ENCODE results near the gene SDCCAG8. TPM values are rescaled to one million over a fixed set of nuclear protein-coding genes. Genes with fewer than 3 reads are reported as not detected.

Gene SDCCAG8
- total and polyA plus RNA-seq, 2 experiments from 2014 or later: 23.3 to 38.5 TPM

DNA sequence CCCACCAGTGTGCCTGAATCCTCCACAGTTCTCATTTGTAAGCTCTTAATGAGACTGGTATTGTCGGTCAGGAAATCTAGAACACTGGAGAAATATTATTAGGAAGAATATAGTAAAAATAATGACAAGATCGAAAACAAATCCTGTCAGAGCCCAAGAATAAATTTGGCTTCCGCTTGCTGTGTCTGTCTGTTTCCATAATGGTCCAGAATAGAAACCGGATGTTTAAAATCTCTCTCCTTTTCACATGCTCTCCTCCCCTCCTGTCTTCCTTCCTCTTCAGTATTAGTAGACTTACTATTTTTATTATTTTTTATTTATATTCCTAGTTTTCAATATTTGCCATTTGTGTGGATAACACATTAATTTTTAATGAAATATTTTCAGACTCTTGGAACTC lies 187.7 kb downstream of the SDCCAG8 start:
- no peak for DNase-seq (ENCODE audit: low read depth in 1 of 2, low spot score in 1 of 2)
- no peak overlapping the region for H3K4me3 ChIP-seq
- H3K4me1 ChIP-seq (ENCODE audit: low read depth): no peaks in the 10 kb centered on the region
- H3K9me3 ChIP-seq (ENCODE audit: low read depth): no peaks in the 10 kb centered on the region
- TF ChIP-seq, protein P1, sequence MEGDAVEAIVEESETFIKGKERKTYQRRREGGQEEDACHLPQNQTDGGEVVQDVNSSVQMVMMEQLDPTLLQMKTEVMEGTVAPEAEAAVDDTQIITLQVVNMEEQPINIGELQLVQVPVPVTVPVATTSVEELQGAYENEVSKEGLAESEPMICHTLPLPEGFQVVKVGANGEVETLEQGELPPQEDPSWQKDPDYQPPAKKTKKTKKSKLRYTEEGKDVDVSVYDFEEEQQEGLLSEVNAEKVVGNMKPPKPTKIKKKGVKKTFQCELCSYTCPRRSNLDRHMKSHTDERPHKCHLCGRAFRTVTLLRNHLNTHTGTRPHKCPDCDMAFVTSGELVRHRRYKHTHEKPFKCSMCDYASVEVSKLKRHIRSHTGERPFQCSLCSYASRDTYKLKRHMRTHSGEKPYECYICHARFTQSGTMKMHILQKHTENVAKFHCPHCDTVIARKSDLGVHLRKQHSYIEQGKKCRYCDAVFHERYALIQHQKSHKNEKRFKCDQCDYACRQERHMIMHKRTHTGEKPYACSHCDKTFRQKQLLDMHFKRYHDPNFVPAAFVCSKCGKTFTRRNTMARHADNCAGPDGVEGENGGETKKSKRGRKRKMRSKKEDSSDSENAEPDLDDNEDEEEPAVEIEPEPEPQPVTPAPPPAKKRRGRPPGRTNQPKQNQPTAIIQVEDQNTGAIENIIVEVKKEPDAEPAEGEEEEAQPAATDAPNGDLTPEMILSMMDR (IDR thresholded peaks at IDR 0.05; ENCODE audit: low read depth, low read length): no peak
- no peaks in the 10 kb centered on the region for H3K27me3 ChIP-seq
- H3K27ac ChIP-seq: no peak overlapping the region
- no peaks in the 10 kb centered on the region for H3K36me3 ChIP-seq

DNA sequence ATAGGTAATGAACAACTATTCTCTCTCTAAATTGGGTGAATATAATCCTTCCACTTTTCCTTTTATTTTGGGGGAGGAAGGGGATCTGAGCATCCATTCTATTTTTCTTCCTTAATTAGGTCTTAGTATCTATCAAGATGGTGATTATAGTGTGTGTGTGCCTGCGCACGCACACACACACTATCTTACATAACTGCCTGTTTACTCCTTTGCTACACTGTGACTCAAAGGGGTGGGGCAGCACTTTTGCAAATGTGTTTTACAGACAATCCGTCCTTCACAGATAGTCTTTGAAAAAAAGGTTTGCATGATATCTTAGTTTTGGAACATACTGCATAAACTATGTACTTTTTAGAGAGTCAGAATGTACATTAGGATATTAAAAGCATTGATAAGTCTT lies 191.5 kb downstream of the SDCCAG8 start:
- H3K9me3 ChIP-seq (ENCODE audit: low read depth): no peaks in the 10 kb centered on the region
- TF ChIP-seq, protein P1 (IDR thresholded peaks at IDR 0.05; ENCODE audit: low read depth, low read length): no peak
- no peak overlapping the region for H3K27ac ChIP-seq
- DNase-seq (ENCODE audit: low read depth in 1 of 2, low spot score in 1 of 2): peak in 1 of 2 donors; percentile 62
- H3K27me3 ChIP-seq: no peaks in the 10 kb centered on the region
- H3K4me1 ChIP-seq (ENCODE audit: low read depth): no peaks in the 10 kb centered on the region
- H3K36me3 ChIP-seq: no peaks in the 10 kb centered on the region
- H3K4me3 ChIP-seq: no peak overlapping the region

DNA sequence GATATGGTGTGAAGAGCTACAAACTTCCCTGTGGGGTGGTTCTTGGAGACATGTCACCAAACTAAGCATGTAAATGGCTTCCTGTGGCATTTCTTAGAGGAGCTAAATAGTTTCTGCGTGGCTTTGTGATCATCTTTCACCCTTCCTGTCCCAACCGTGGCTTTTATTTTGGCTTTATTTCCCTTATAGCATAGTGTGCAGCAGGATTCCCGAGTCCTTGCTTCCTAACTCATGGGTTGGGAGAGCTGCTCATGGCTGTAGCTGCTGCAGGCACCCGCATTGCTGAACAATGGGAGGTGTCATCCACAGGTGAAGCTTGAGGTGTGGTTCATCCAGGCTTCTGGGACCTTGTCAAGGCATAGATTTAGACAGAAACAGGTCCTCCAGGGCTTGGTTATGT lies 192.0 kb downstream of the SDCCAG8 start:
- Histone ChIP-seq H3K36me3 (no peaks in the 10 kb centered on the region), H3K4me1 (ENCODE audit: low read depth) (no peaks in the 10 kb centered on the region), H3K9me3 (ENCODE audit: low read depth) (no peaks in the 10 kb centered on the region), H3K4me3 (no peak overlapping the region), H3K27ac (no peak overlapping the region), H3K27me3 (no peaks in the 10 kb centered on the region)
- TF ChIP-seq, protein P1 (IDR thresholded peaks at IDR 0.05; ENCODE audit: low read depth, low read length): no peak
- DNase-seq (ENCODE audit: low read depth in 1 of 2, low spot score in 1 of 2): no peak

DNA sequence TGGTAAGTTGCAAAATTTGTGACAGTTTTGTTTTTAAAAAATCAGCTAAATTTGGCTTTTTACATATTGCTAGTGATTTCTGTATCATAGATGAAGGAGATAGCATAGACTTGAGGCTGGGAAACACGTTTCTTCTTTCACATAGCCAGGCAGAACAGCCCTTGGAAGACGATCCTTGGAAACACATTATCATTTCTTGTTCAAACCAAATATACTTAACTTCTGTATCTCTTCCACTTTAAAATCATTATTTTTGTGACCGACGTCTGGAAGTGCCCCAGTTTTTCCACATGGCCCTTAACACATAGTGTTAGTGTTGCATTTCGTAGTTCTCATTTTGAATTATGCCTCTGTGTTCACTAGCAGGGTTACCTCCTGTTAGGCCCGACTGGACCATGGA lies 193.5 kb downstream of the SDCCAG8 start:
- H3K4me3 ChIP-seq: no peak overlapping the region
- DNase-seq (ENCODE audit: low read depth in 1 of 2, low spot score in 1 of 2): no peak
- H3K36me3 ChIP-seq: no peaks in the 10 kb centered on the region
- no peaks in the 10 kb centered on the region for H3K27me3 ChIP-seq
- H3K9me3 ChIP-seq (ENCODE audit: low read depth): no peaks in the 10 kb centered on the region
- H3K27ac ChIP-seq: no peak overlapping the region
- no peaks in the 10 kb centered on the region for H3K4me1 ChIP-seq (ENCODE audit: low read depth)
- TF ChIP-seq, protein P1 (IDR thresholded peaks at IDR 0.05; ENCODE audit: low read depth, low read length): no peak

DNA sequence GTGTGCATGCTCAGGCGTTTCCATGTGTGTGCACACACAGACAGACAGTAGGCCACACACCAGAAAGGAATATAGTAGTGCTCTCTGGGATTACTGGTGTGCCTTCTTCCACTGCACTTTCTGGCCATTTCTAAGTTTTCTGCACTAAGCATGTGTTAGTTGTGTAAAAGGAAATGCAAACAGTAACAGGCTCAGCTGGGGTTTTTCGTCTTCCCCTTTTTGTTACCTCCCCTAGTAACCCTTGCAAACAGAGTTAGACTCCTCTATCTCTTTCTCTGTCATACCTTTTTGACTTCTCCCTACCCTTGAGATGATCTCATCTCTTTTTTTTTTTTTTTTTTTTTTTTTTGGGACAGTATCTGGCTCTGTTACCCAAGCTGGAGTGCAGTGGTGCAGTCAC lies 196.3 kb downstream of the SDCCAG8 start:
- H3K9me3 ChIP-seq (ENCODE audit: low read depth): no peaks in the 10 kb centered on the region
- TF ChIP-seq, protein P1 (IDR thresholded peaks at IDR 0.05; ENCODE audit: low read depth, low read length): no peak
- no peak overlapping the region for H3K27ac ChIP-seq
- no peaks in the 10 kb centered on the region for H3K36me3 ChIP-seq
- no peaks in the 10 kb centered on the region for H3K4me1 ChIP-seq (ENCODE audit: low read depth)
- H3K27me3 ChIP-seq: no peaks in the 10 kb centered on the region
- H3K4me3 ChIP-seq: no peak overlapping the region
- DNase-seq (ENCODE audit: low read depth in 1 of 2, low spot score in 1 of 2): no peak
